OCI-LY3 (cell line): ENCODE measurements around the gene DOCK10.

Experiments used
- EZH2phosphoT487 ChIP-seq: fragments of 200-600 bp; shearing (Covaris generic); IDR thresholded peaks from 2 replicates; pipeline ENCODE4 v1.6.1; 2018; ENCODE audit warnings: antibody characterized with exemption, mixed run types, low read depth
- TF ChIP-seq, protein P1 (sequence below): fragments of 200-600, 300-600 bp; sonication (generic); IDR thresholded peaks from 2 replicates; pipeline ENCODE4 v1.5.1; 2014; ENCODE audit warnings: antibody characterized with exemption, low read length, low read depth

DNA sequence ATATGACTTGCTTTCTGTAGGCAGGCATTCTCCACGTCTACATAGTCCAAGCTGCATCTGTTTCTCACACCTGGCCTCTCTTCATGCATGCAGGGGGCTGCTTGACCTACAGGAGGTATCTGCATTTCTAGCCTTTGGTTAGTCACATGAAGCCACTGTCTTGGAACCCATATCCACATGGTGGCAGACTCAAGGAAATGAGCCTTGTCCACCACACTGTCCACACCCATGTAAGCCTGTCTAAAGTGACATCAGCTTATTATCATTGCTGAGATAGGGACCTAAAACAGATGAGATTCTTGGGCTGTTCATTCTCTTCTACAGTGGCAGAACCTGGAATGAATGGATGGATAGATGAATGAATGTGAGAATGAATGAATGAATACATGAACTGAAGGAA, 160.4 kb downstream of the DOCK10 start:
- TF ChIP-seq, protein P1, sequence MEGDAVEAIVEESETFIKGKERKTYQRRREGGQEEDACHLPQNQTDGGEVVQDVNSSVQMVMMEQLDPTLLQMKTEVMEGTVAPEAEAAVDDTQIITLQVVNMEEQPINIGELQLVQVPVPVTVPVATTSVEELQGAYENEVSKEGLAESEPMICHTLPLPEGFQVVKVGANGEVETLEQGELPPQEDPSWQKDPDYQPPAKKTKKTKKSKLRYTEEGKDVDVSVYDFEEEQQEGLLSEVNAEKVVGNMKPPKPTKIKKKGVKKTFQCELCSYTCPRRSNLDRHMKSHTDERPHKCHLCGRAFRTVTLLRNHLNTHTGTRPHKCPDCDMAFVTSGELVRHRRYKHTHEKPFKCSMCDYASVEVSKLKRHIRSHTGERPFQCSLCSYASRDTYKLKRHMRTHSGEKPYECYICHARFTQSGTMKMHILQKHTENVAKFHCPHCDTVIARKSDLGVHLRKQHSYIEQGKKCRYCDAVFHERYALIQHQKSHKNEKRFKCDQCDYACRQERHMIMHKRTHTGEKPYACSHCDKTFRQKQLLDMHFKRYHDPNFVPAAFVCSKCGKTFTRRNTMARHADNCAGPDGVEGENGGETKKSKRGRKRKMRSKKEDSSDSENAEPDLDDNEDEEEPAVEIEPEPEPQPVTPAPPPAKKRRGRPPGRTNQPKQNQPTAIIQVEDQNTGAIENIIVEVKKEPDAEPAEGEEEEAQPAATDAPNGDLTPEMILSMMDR, result no peak
- no peak for TF ChIP-seq EZH2phosphoT487
